ENCODE measurements around the gene KRTAP5-8.
A peak's percentile ranks its signal among the peaks of the same experiment; 100 is the strongest.
"Not testable (repeated sequence)": the region's sequence is repeated elsewhere in the genome, so short reads cannot be mapped to it uniquely, and the experiment has no call there.

The KRTAP5-8 gene

GRCh38 chr11:71580057-71581003 is 42.5 kb downstream of the KRTAP5-8 start:
- peak; percentile 80 for DNase-seq (ENCODE audit: low read depth)
- H3K4me3 ChIP-seq (ENCODE audit: low read length) = no peak overlapping the region
- peak; percentile 87 for TF ChIP-seq CTCF (conservative IDR thresholded peaks at IDR 0.05; ENCODE audit: low read length)

- no peak for DNase-seq (ENCODE audit: low read depth)
- no peak for TF ChIP-seq CTCF (conservative IDR thresholded peaks at IDR 0.05; ENCODE audit: low read length)
- H3K4me3 ChIP-seq (ENCODE audit: low read length) = no peak overlapping the region
Measured at GRCh38 chr11:71581826-71582225, 44.0 kb downstream of the KRTAP5-8 start.

- H3K4me3 ChIP-seq (ENCODE audit: low read length) = no peak within 1 kb of the TSS
- DNase-seq (ENCODE audit: low read depth) = no peak
- TF ChIP-seq CTCF (conservative IDR thresholded peaks at IDR 0.05; ENCODE audit: low read length) = no peak
Measured at GRCh38 chr11:71582309-71582895, 44.6 kb downstream of the KRTAP5-8 start, which contains the start of gene KRTAP5-11. Gene KRTAP5-11, minus strand, starts transcription at chr11:71582875. Its CDS starts 38 bp downstream, at chr11:71582837.

- DNase-seq (ENCODE audit: low read depth); H3K4me3 ChIP-seq (ENCODE audit: low read length): not testable (repeated sequence)
Measured at GRCh38 chr11:71582969-71583368, 45.1 kb downstream of the KRTAP5-8 start.

GRCh38 chr11:71585673-71586072 is 47.8 kb downstream of the KRTAP5-8 start:
- DNase-seq (ENCODE audit: low read depth); H3K4me3 ChIP-seq (ENCODE audit: low read length): not testable (repeated sequence)

- DNase-seq (ENCODE audit: low read depth); H3K4me3 ChIP-seq (ENCODE audit: low read length): not testable (repeated sequence)
Measured at GRCh38 chr11:71588314-71588713, 50.5 kb downstream of the KRTAP5-8 start.

All from AG10803 (cell line).